HK-2 (cell line): ENCODE measurements around the gene IRF3.

Experiments used
- DNase-seq: peaks from one replicate; pipeline ENCODE4 v3.0.0-alpha.2; 2018; ENCODE audit not compliant: unreplicated experiment

IRF3 gene

DNA sequence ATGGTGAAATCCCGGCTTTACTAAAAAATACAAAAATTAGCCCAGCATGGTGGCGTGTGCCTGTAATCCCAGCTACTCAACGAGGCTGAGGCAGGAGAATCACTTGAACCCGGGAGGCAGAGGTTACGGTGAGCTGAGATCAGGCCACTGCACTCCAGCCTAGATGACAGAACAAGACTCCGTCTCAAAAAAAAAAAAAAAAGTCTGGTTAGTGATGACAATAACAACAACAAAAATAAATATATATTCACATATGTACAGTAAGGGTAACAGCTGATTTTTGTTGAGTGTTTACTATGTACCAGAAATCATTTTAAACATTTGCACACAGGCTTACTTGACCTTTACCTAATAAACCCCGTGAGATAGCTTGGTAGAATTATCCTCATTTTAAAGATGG is 48.7 kb downstream of the IRF3 start:
- DNase-seq = no peak

DNA sequence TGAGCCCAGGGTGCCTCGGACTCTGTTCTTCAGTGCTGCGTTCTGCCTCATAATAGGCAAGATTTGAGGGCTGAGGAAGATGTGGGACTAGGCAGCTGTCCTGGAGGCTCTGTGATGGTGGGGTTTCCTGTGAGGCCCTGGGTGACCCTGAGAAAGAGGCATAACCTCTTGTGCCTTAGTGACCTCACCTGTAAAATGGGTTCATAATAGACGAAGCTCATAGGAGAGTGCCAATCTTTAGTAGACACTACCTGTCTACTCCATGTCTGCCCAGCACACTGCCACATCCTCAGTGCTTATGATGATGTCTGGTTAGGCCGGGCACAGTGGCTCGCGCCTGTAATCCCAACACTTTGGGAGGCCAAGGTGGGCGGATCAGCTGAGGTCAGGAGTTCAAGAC is 49.1 kb downstream of the IRF3 start:
- DNase-seq = no peak

DNA sequence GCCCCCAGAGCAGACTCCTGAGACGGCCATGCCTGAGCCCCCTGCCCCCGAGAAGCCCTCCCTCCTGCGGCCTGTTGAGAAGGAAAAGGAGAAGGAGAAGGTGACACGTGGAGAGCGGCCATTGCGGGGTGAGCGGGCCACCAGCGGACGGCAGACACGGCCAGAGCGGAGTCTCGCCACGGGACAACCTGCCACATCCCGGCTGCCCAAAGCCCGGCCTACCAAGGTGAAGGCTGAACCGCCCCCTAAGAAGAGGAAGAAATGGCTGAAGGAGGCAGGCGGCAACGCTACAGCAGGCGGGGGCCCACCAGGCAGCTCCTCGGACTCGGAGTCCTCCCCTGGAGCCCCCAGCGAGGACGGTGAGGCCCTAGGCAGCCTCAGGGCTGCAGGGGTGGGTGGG is 49.8 kb downstream of the IRF3 start:
- DNase-seq = no peak

DNA sequence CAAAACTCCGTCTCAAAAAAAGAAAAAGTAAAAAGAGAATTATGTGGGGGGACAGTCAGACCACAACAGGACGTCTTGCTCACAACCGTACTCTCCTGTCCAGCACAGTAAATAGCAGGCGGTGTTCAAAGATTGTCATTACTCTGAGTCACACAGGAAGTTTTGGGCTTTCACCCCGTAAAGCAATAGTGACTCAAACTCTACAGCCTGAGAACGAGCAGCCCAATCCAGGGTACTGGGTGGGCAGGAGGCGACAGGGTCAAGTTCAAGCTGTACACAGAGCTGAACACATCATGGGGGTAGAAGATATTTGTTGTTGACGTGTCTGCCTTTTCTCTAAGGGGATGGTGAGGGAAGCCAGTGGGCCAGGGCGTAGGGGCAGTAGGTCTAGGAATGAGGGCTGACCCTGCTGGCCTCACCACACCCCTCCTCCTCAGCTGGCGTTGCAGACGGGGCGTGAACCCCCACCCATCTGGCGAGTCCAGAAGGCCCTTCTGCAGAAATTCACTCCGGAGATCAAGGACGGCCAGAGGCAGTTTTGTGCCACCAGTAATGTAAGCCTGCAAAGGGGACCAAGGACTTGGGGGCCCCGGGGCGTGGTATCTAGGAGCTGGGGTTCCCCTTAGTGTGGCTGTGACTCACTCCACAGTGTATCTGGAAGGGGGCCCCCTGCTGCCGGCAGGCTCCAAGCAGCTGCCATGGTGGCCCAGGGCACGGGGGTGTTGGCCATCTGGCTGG is 51.4 kb downstream of the IRF3 start:
- peak; percentile 35 for DNase-seq

DNA sequence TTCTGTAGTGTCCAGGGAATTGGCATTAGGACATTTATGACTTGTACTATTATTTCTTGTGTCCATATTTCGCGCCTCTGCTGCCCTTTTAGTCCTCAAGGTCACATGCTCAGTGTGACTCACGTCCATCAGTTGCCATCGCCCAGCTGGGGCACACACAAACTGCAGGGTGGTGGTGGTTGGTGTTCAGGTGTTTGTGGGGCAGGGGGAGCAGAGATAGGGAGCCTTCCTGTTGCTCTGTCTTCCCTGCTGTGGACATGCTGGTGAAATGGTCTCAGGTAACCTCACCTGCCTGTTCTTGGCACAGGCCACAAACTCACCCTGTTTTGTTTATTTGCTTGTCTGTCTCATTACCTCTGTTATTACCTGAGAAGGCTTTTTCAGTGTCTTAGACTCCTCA is 52.3 kb downstream of the IRF3 start:
- DNase-seq = no peak
